Measurements from ENCODE around the gene CABLES2.

Gene CABLES2

DNA sequence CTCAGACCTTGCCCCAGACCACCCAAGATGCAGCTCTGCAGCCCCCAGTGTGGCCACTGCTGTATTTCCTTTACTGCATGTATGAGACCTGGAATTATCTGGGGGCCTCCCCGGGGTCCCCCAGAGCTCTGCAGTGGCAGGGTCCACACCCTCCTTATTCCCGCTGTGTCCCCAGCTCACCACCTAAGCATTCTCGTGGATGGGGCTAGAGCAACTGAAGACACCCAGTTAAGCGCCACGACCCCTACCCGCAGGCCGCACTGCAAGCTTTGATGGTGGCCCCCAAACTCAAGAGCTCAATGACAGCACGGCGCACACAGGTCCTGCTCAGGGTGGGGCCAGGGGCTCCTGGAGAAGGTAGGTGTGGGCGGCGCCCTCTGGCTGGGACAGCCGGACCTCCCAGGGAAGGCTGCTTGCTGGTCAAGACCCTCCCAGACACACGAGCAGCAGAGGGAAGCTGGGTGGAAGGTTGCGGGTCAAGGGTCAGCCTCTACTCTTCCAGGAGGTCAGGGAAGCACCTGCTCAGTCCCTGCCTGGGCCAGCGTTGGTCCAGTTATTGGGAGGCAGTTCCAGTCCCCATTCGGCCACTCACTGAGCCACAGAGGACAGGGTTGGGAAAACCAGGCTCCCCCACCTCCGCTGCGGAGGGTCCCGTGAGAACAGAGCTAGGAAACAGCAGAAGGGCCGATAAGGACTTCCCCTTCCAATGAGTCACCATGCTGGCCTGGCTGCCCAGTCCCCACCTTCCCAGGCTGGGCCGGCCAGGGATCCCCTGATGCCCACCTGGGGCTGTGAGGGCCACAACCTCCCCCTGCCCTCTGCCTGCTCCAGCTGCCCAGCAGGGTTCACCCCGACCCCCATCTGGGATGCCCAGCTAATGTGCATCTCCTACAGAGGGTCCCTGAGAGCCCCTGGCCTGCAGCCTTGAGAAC is 42.9 kb downstream of the CABLES2 start:
- Histone ChIP-seq H3K27ac (ENCODE audit: low read length) (no peak overlapping the region), H2AFZ (ENCODE audit: low read depth, low read length) (no peak overlapping the region), H3K4me3 (ENCODE audit: low read length) (no peak overlapping the region), H3K79me2 (ENCODE audit: low read length) (no peaks in the 10 kb centered on the region), H3K36me3 (replicated peaks; ENCODE audit: low read depth, low read length) (no peaks in the 10 kb centered on the region), H3K4me1 (ENCODE audit: low read length) (peaks cover 22% of the 10 kb centered on the region), H4K20me1 (ENCODE audit: insufficient read depth, low read length) (0 out of 2 replicates have a peak, but pooled peaks cover 11% of the 10 kb centered on the region), H3K4me2 (ENCODE audit: low read length) (no peak overlapping the region), H3K9me3 (ENCODE audit: insufficient read depth, low read length) (no peaks in the 10 kb centered on the region), H3K9ac (ENCODE audit: low read length) (no peak overlapping the region), H3K27me3 (ENCODE audit: low read depth, low read length) (peaks cover 14% of the 10 kb centered on the region)
- TF ChIP-seq CTCF (IDR thresholded peaks at IDR 0.05; ENCODE audit: low read depth, low read length) (no peak), EZH2phosphoT487 (IDR thresholded peaks at IDR 0.05; ENCODE audit: low read depth) (no peak)

GRCh38 chr20:62362991-62363919 is 43.8 kb downstream of the CABLES2 start:
- no peak overlapping the region for H3K4me3 ChIP-seq (ENCODE audit: low read length)
- H2AFZ ChIP-seq (ENCODE audit: low read depth, low read length), result no peak overlapping the region
- peaks cover 17% of the 10 kb centered on the region for H3K4me1 ChIP-seq (ENCODE audit: low read length)
- H4K20me1 ChIP-seq (ENCODE audit: insufficient read depth, low read length), result 0 out of 2 replicates have a peak, but pooled peaks cover 11% of the 10 kb centered on the region
- H3K79me2 ChIP-seq (ENCODE audit: low read length), result no peaks in the 10 kb centered on the region
- no peaks in the 10 kb centered on the region for H3K9me3 ChIP-seq (ENCODE audit: insufficient read depth, low read length)
- peaks cover 5% of the 10 kb centered on the region for H3K27me3 ChIP-seq (ENCODE audit: low read depth, low read length)
- H3K9ac ChIP-seq (ENCODE audit: low read length), result no peak overlapping the region
- H3K4me2 ChIP-seq (ENCODE audit: low read length), result no peak overlapping the region
- H3K36me3 ChIP-seq (replicated peaks; ENCODE audit: low read depth, low read length), result no peaks in the 10 kb centered on the region
- peak; percentile 45 for TF ChIP-seq CTCF (IDR thresholded peaks at IDR 0.05; ENCODE audit: low read depth, low read length)
- TF ChIP-seq EZH2phosphoT487 (IDR thresholded peaks at IDR 0.05; ENCODE audit: low read depth), result no peak
- no peak overlapping the region for H3K27ac ChIP-seq (ENCODE audit: low read length)

GRCh38 chr20:62362590-62362940 is 44.5 kb downstream of the CABLES2 start:
- Histone ChIP-seq H3K27ac (ENCODE audit: low read length) (no peak overlapping the region), H2AFZ (ENCODE audit: low read depth, low read length) (no peak overlapping the region), H3K4me2 (ENCODE audit: low read length) (no peak overlapping the region), H3K36me3 (replicated peaks; ENCODE audit: low read depth, low read length) (no peaks in the 10 kb centered on the region), H3K9ac (ENCODE audit: low read length) (no peak overlapping the region), H3K79me2 (ENCODE audit: low read length) (no peaks in the 10 kb centered on the region), H3K4me1 (ENCODE audit: low read length) (peaks cover 10% of the 10 kb centered on the region), H3K4me3 (ENCODE audit: low read length) (no peak overlapping the region), H4K20me1 (ENCODE audit: insufficient read depth, low read length) (peaks cover 14% of the 10 kb centered on the region; the same call in 1 of the 2 replicates), H3K27me3 (ENCODE audit: low read depth, low read length) (no peaks in the 10 kb centered on the region), H3K9me3 (ENCODE audit: insufficient read depth, low read length) (no peaks in the 10 kb centered on the region)
- TF ChIP-seq CTCF (IDR thresholded peaks at IDR 0.05; ENCODE audit: low read depth, low read length), result no peak
- TF ChIP-seq EZH2phosphoT487 (IDR thresholded peaks at IDR 0.05; ENCODE audit: low read depth), result no peak
